GM18499 (cell line): ENCODE results near the gene FGF19.

Experiments
- ATAC-seq: cut with Tn5 transposase; IDR thresholded peaks from one replicate; pipeline ENCODE4 v1.9.1; 2021; ENCODE audit warnings: moderate number of reproducible peaks; ENCODE audit not compliant: insufficient read depth, unreplicated experiment

The FGF19 gene

DNA sequence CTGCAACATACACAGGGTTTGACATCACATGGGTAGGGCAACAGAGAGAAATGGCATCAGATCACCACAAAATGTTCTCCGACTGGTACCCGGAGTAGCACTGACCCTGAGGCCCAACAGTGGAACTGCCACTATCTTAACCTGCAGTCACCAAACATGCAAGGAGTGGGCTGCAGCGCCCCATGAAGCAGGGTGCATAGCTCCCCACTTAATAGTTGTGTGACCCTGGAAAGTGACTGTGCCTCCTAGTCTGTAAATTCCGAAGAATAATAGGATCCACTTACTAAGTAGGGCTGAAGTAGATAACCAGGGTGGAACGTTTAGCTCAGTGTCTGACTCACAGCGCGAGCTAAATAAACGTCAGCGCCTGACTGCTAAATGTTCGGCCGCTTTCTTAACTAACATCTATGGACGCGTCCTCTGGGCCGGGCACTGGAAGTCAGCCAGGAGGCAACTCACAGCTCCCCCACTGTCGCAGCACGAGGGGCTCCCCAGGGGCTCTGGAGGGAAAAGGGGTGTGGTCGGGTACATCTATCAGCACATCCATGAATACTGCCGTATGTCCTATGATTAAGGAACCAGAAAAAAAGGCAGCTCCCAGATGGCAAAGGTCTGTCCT is 29.4 kb downstream of the FGF19 start:
- ATAC-seq, result no peak

DNA sequence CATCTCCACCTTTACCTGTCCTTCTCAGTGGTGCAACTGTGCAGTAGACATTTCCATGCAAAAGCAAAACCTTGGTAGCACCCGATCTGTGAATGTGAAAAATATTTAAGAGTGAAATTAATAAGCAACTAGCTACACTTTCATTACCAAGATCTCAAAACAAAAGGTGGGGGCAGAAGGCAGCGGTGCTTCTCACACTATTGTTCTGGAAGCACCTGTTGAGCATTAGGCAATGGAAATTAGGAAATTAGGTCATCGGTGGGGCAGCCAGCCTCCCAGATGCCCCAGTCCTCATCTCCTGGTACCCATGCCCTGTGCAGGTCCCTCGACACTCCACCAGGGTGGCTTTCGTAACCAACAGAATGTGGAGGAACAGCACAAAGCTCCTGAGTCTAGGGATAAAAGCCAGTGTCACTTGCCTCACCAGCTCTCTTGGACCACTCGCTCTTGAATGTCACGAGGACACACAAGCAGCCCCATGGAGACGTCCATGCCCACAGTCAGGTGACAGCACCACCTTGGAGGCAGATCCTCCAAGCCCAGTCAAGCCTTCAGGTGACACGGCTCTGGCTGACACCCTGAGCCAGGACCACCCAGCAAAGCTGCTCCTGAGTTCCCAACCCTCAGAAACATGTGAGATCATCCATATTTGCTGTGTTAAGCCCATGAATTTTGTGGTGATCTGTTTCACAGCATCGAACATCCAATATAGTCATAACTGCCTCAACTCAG is 31.9 kb downstream of the FGF19 start:
- no peak for ATAC-seq

DNA sequence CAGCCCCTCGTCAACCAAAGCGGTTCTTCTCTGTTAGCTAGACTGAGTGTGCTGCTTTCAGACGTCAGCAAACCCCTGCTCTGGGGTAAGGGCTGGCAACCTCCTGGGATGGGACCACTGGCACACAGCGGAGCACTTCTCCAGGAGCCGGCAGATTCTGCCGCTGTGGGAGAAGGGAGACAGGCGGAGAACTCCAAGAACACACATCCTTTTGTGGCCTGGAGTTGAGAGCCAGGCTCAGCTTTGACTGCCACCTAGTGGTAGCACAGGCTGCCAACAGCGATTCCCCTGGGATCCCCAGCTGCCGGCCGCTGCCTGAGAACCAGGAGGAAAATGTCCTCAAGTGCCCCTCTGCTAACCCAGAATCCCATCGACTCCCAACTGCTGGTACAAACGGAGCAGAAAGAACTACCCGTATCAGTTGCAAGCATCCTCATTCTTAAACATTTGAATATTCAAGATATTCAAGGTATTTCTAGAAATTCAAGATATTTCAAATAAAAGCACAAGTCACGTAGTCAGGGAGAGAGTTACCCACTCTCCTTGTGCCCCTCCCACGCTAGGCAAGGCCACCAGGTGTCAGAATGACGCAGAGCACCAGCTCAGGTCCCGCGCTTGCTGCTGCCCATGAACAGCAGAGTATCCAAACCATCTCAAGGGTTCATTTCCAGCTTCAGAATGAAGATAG is 33.5 kb downstream of the FGF19 start:
- no peak for ATAC-seq

DNA sequence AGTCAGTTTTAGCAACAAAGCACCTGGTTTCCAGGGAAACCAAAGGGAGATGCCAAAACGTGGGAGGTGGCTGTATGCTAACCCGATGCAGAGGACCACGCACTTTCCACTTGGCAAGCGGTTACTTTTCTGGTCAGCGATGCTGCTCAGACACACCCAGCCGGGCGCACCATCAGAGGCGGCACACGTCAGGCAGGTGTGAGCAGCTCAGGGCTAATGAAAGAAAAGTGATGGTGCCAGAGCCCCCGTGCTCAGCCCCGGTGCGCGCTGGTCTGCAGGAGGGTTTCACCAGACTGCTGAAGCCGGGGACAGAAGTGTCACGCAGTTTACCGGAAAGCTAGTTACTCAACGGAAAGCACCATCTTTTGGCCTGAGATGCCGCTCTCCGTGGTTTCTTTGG is 34.3 kb downstream of the FGF19 start:
- ATAC-seq, result no peak

DNA sequence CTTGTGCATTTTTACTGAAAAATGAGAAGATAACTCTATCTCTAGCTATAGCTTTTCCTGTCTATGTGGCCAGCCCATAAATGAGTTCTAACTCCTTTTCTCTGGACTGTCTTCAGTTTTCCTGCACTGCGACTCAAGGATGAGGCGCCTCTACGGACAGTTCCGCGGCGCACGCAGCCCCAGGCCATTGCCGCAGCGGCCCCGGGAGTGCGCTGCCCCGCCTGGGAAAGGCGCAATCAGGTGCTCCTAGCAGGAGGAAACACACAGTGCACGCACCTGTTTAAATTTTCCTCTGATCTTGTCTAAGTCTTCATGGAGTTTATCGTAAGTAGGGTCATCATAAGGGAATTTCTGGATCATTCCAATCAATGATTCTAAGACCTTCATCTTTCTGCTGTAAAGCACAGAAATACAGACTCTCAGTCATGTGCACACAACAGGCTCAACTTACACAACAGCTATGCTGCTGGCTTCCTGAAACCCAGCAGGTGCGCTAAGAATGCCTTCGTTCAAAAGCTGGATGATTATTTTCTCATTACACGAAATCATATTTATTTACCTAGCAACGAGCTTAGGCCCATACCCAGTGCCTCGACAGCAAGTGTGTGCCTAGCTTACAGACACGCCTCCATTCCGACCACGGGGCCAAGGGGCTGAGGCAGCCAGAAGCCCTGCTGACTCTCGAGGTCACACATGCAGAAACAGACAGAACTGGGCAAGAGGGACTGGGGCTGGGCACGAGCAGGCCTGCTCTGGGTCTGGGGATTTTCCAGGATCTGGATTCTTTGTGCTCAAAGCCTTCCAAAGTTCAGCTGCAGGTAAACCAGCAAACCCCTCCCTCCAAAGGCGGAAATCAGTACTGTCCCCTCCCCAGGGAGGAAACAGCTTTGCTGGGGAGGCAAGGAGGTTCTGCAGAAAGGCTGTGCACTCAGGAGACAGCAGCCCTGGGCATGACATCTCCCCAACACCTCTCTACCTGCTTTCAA is 35.9 kb downstream of the FGF19 start:
- ATAC-seq, result no peak

DNA sequence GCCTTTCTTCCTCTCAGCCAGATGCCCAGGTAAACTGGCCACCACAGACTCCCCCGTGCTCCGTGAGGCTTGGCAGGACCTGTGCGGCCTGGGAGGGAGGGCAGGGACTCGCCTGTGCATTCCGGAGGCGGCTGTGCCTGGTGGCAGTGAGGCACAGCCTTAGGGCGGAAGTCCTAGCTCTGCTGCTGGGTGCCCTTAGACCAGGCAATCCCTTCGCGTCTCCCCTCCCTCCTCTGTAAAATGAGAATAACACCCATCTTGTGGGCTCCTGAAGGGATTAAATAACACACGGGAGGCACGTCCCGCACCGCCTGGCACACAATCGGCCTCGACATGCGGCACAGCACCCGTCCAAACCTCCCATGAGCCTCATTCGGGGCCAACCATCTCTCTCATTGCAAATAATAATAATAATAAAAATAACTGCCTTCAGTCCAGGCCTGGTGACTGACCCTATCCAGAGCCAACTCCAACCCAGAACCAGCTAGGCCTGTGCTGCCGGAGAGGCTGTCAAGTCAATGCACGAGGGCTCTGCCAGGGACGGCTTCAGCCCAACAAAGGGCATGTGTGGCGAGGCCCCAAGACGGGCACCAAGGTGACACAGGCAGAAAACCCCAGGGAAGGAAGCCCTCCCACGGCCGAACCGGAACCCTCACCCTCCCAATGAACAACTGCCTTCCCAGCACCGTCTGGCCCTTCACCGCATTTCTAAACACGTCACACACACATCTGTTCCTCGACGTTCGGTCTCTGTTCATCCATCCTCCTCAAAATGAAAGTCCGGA is 36.9 kb downstream of the FGF19 start:
- ATAC-seq, result no peak

DNA sequence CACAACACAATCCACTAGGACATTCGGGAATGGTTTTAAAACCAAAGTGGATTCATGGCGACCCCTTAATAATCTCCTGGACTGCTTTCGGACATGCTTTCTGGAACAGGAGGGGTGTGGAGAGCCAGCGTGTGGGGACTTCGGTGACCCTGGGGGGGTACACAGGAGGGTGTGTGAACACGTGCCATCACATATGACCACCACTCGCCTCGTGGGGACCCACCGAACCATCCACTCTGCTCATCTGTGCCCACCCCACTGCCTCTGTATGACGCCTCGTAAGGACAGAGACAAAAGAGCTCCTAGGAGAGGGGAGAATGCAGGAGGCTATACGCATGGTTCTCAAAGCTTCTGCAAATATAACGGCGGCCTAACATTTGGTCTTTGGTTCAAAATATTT is 37.6 kb downstream of the FGF19 start:
- no peak for ATAC-seq

DNA sequence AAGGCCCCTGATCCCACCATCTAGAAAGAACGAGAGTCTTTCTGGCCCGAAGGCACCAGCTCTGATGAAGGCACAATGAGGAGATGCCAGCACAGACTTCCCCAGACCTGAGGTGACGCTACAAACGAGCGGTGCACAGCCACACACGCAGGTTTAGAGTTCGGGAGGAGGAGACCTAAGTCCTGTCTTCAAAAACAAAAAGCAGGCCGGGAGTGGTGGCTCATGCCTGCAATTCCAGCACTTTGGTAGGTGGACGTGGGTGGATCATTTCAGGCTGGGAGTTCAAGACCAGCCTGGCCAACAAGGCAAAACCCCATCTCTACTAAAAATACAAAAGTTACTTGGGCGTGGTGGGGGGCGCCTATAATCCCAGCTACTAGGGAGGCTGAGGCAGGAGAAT is 38.2 kb downstream of the FGF19 start:
- ATAC-seq, result no peak

DNA sequence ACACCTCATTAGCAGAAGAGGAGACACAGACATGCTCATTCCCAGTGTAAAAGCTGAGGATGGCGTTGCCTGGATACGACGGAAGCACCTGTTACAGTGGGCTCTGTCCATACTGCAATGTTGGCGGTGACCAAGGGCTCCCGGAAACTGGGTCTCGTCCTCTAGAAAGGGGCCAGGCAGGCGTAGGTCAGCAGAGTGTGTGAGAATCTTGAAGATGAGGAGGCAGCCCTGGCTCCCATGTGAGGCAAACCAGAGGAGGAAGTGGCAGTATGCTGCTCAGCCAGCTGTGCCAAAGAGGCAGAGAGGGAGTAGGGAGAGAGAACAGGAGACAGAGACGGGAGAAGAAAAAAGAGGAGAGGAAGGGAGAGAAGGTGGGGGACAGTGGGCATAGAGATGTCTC is 38.9 kb downstream of the FGF19 start:
- ATAC-seq, result no peak

DNA sequence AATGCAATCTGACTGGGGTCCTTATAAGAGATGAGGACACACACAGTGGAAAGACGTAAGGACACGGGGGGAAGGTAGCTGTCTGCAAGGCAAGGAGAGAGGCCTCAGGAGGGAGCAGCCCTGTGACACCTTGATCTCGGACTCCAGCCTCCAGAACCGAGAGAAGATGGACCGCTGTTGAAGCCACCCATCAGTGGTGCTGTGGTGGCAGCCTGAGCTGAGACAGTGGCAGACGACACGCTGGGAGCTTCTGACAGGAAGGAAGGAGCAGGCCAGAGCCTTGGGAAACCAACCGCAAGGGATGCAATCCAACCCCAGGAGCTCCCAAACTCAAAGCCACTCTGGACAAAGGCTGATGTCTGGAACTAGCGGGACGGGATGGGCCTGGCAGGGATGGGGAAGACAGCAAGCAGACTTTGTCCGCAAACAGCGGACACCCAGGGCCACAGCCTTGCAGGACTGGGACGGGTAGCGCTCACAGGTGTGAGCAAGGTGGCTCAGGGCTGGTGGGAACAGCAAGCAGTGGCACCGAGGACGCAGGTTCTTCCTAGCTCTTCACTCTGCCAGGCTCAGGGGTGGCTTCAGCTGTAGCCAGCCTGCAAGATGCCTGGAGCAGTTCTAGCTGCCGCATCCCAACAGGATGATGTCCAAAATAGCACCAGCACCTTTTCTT is 39.6 kb downstream of the FGF19 start:
- no peak for ATAC-seq

DNA sequence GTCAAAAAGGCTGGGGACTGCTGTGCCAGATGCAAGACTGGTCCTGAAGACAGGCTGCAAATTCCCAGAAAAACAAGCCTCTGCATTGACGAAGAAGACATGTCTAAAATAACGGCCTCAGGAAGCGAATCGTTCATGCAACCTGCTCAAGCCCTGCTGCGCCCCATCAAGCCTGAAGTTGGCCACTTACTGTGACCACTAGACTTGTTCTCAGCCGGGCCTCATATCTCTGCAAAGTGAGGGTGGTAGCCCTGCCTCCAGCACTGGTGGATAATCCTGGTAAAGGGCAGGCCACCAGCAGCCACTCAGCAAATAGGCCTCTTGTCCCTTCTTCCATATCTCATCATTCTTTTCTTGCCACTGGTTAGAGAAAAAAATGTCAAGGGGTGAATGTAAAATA is 40.5 kb downstream of the FGF19 start:
- ATAC-seq, result no peak

DNA sequence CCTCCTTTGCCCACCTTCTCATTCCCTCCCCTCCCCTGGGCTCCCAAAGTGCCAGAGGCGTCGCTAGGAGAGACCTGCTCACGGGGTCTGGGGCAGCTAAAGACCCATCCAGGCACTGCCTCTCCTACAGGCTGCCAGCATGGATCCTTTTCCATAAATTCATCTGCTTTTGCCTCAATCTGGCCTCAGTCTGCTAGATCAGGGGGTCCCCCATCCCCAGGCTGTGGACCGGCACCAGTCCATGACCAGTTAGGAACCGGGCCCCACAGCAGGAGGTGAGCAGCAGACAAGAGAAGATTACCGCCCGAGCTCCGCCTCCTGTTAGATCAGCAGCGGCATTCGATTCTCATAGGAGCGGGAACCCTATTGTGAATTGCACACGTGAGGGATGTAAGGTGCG is 41.0 kb downstream of the FGF19 start:
- ATAC-seq, result no peak

DNA sequence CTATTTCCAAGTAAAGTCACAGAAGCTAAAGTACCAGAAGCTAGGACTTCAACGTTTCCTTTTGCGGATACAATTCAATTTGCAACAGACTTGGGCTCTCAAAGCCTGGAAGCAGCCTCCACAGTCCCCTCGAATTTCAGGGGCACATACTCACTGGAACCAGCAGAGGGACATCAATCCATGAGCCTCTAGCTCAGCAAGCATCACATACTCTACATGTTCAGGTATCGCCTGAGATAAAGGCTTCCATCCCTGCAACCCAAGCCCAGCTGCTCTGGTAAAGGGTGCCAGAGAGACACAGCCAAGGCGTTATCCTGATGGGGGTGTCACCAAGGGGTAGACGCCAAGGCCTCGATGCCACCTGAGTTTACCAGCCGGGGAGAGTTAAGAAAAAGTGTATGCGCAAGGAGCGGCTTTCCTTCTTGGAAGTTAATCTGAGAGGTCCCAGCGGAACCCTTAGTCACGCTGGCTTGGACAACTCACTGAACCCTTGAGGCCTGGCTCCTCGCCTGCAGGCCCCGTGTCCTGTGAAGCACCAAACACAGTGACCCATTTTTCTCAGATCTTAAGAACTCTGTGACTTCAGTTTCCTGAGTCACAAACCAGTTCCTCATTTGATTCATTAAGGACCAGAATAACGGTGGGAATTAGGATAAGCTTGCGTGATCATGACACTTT is 41.7 kb downstream of the FGF19 start:
- no peak for ATAC-seq

DNA sequence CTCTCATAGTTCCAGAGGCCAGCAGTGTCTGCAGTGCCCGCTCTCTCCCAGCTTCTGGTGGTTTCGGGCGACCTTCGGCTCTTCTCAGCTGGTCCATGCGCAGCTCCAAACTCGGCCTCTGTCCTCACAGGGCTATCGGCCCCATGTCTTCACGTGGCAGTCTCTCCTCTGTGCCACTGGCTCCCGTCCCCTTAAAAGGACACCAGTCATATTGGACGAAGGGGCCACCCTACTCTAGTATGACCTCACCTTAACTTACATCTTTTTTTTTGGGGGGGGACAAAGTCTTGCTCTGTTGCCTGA is 42.5 kb downstream of the FGF19 start:
- no peak for ATAC-seq

DNA sequence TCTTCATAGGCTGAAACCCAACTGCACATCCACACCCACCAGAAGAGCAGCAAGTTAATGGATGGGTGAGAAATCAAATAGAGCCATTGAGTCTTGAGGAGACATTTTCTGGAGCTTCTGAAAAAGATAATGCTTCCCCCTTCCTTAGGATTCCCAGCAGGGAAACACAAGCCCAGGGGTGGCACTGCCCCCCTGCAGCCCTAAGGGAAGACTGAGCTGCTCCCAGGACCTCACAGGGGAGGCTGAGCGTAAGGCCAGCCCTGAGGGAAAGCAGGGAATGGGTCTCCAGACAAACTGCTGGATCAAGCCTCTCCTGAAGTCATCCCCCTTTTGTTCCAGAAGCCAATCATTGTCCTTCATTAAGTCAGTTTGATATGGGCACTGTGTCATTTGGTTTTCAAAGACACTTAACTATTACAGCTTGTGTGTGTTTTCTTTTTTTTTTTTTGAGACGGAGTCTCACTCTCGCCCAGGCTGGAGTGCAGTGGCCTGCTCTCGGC is 43.8 kb downstream of the FGF19 start:
- no peak for ATAC-seq

DNA sequence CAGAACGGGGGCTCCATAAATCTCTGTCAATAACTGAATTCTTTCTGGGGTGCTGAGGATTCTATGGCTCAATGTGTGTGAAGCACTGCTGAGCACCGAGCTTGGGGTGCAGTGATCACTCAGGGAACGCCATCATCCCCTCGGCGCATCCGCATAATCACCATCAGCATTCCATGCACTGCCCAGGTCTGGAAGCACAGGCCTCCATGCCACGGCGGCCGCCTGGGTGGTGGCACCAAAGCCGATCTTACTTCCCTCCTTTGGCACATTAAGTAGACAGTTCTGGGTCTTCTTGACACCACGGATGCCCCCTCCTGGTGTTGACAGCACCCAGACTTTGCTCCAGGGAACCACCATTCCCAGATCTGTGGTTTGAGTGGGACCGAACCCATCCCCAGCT is 44.2 kb downstream of the FGF19 start:
- no peak for ATAC-seq

DNA sequence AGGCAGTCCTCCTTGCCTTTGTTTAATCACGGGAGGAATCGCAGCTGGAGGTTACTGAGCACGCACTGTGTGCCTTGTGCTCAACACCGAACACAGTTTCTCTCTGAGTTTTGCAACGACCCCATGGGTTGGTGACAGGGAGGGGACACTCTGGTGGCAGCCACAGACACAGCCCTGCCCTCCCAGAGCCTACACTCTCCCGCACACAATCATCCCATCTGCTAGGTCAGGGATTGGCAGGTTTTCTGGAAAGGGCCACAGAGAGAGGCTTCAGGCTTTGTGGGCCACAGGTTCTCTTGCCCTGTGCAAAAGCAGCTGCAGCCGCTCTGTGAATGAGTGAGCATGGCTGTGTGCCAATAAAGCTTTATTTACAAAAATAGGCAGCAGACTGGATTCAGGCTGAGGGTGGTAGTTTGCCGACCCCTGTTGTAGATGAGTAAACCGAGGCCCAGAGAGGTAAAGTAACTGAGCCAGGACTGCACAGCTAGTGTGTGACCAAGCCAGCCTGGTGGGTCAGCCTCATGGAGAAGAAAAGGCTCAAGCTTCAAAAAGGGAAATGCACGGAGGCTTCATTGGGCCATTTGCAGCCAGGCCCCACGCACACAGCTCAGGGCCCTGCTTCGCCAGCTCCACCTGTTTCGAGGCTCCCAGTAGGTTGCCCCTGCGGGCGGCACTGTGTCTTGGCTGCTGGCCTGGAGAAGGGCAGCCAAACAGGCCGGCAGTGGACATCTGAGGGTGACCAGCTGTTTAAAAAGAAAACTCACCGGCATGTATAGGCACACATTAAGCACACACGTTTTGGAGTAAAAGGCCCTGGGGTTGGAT is 45.0 kb downstream of the FGF19 start:
- no peak for ATAC-seq
